Measurements from ENCODE around the gene OTUD1.

Gene OTUD1

DNA sequence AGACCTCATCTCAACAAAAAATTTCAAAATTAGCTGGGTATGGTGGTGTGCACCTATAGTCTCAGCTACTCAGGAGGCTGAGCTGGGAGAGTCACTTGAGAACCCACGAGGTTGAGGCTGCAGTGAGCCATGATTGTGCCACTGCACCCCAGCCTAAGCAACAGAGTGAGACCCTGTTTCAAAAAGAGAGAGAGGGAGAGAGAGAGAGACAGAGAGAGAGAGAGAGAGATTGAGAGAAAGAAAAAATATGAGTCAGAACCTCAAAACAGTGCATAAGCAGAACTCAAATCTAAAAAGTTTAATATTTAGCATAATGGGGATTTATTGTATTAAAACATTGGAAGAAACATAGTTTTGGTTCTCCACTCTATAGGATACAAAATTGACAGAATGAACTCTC is 17.5 kb upstream of the OTUD1 start:
- no peak for DNase-seq (ENCODE audit: low spot score)

DNA sequence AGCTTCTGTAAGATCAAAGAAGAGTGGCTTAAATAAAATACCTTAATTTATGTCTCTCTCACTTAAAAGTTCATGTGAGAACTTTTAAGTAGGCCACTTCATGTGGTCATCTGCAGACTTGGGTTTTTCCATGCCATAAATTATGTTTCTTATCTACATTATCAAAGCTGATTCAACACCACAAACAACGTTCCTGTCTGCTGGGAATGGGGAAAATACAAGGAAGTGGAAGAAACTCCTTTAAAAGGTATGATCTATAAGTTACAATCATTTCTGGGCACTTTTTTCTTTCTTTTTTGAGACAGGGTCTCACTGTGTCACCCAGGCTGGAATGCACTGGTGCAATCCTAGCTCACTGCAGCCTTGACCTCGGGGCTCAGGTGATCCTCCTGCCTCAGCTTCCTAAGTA is 16.9 kb upstream of the OTUD1 start:
- DNase-seq (ENCODE audit: low spot score), result no peak

DNA sequence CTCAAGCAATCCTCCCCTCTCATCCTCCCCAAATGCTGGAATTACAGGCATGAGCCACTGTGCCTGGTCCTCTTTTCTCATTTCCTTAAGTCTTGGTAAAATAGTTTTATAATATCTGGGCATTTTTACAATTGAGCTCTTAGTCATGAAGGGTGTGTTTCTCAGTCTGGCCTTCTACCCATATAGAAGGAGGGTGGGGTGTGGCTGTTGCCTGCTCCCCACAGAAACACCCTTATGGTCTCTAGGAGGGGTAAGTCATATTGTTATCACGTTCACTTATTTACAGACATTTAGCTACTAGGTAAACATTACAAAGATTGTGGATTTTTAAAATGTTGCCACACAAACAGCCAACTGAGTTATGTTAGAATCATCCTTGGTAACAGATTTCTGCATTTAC is 6.7 kb upstream of the OTUD1 start:
- DNase-seq (ENCODE audit: low spot score), result no peak

DNA sequence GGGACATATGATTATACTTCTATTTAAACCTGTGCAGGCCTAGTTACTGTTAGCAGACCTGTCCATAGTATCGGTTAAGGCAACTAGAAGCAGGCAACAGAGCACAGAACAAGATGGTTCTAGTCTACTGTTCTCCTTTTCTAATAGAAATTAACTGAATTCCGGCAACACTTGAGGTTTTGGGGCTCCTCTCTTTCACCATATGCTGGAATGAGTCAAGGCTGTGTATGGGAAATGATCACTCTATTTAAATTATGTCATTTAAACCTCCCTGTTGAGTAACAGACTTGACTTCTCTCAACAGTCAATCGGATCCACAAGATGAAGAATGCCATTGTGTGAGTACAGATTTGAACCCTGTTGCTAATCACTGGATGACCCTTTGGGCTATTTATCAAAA is 6.2 kb upstream of the OTUD1 start:
- DNase-seq (ENCODE audit: low spot score), result no peak

DNA sequence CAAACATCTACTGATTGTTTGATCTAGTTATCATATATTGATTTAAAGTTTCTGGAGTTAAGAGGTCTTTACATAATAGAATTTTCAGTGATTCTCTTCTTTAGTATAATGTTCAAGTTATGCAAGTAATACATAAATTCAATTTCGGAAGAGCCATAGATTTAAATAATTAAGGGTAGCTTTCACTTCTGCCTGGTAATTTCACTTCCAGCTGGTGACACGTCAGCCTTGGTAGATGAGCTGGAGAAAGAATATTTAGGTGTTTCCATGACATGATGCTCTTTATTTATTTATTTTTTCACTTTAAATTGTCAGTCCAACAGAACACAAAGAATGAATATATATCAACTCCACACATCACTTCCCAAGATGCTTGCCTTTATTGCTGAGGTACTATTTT is 5.2 kb upstream of the OTUD1 start:
- no peak for DNase-seq (ENCODE audit: low spot score)

DNA sequence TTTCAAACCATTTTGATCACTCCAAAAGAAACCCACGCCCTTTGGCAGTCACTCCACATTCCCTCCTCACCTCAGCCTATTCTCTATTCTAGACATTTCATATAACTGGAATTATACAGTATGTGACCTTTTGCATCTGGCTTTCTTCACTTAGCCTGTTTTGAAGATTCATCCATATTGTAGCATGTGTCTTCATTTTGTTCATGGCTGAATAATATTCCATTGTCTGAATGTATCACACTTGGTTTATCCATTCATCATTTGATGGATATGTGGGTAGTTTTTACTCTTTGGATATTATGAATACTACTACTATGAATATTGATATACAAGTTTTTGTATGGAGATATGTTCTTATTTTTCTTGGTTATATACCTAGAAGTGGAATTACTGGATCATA is 3.5 kb upstream of the OTUD1 start:
- DNase-seq (ENCODE audit: low spot score), result no peak

DNA sequence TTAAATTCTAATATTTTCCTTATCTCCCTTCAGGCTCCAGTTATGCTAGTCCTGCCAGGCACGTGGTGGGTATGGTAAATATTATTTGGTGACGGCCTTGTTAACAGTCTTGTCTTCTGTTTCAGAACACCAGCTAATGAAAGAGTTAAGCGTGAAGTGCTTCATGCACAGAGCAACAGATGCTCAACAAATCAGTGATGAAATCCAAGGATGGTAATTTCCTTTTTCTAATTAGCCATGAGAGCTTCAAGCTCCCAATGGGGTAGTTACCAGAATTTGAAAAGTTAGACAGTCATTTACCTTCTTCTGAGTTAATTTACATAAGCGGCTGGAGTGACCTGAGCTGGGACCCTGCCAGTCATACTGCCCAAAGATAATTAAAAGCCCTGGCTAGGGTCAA is 1.9 kb upstream of the OTUD1 start:
- no peak for DNase-seq (ENCODE audit: low spot score)

DNA sequence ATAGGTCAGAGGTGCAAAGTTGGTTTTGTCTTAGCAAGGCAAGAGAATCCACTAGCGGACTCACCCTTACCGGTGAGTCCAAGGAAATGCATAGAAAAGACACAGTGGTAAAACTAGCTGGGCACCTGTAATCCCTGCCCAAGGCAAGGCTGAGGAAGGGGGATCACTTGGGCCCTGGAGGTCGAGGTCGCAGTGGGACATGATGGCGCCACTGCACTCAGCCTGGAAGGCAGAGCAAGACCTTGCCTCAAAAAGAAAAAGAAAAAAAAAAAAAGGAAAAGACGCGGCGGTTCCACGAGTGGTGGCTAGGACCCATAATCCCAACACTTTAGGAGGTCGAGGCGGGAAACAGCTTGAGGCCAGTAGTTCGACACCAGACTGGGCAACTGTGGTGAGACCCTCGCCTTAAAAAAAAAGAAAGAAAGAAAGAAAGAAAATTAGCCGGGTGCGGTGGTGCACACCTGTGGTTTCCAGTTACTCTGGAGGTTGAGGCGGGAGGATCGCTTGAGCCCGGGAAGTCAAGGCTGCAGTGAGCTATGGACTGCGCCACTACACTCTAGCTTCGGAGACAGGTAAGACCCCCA is 820 bp upstream of the OTUD1 start:
- DNase-seq (ENCODE audit: low spot score), result no peak

DNA sequence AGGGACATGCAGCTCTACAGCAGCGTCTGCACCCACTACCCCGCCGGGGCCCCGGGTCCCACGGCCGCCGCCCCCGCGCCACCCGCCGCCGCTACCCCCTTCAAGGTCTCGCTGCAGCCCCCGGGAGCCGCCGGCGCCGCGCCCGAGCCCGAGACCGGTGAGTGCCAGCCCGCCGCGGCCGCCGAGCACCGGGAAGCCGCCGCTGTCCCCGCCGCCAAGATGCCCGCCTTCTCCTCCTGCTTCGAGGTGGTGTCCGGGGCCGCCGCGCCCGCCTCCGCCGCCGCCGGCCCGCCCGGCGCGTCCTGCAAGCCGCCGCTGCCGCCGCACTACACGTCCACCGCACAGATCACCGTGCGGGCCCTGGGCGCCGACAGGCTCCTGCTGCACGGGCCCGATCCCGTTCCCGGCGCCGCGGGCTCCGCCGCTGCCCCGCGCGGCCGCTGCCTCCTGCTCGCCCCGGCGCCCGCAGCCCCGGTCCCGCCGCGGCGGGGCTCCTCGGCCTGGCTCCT is 631 bp downstream of the OTUD1 start:
- no peak for DNase-seq (ENCODE audit: low spot score)

DNA sequence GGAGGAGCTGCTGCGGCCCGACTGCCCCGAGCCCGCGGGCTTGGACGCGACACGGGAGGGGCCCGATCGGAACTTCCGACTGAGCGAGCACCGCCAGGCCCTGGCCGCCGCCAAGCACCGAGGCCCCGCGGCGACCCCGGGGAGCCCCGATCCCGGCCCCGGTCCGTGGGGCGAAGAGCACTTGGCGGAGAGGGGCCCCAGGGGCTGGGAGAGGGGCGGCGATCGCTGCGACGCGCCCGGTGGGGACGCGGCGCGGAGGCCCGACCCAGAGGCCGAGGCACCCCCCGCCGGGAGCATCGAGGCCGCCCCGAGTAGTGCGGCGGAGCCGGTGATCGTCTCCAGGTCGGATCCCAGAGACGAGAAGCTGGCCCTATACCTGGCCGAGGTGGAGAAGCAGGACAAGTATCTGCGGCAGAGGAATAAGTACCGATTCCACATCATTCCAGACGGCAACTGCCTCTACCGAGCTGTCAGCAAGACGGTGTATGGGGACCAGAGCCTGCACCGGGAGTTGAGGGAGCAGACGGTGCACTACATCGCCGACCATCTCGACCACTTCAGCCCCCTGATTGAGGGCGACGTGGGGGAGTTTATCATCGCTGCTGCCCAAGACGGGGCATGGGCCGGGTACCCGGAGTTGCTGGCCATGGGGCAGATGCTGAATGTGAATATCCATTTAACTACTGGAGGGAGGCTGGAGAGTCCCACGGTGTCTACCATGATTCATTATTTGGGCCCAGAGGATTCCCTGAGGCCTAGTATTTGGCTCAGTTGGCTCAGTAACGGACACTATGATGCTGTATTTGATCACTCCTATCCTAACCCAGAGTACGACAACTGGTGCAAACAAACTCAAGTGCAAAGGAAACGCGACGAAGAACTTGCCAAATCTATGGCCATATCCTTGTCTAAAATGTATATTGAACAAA is 1.4 kb downstream of the OTUD1 start:
- no peak for DNase-seq (ENCODE audit: low spot score)

DNA sequence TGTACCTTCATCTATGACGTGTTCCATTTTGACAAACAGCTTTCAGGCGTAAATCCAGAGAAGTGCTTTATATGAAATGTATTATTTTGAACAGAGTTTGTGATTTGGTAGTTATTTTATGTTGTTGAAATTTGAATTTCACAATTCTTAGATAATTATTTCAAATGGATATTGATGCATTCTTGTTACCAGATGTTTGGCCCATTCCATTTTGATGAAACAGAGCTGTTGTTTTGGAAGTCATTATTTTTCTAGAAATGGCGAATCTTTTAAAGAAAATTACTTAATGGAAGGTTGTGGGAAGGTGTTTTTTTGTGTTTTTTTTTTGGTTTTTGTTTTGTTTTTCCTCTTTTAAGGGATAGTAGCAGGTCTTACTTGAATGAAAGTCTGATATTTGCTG is 2.4 kb downstream of the OTUD1 start:
- no peak for DNase-seq (ENCODE audit: low spot score)

DNA sequence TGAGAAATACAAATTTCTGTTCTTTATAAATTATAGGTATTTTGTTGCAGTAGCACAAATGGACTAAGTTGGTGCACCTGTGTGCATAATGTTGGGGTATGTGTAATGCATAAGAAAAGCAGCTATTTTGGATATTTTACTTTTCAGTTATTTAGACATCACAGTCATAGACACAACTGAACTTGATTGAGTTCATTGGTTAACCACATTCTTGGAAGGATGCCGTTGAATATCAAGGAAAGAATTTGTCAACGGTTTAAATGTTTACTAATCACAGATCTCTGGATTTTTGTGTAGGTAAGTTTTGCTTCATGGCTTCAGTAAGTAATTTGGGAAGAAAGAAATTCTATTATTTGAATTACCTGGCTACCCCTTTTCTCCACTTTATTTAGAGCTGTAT is 4.1 kb downstream of the OTUD1 start:
- no peak for DNase-seq (ENCODE audit: low spot score)

DNA sequence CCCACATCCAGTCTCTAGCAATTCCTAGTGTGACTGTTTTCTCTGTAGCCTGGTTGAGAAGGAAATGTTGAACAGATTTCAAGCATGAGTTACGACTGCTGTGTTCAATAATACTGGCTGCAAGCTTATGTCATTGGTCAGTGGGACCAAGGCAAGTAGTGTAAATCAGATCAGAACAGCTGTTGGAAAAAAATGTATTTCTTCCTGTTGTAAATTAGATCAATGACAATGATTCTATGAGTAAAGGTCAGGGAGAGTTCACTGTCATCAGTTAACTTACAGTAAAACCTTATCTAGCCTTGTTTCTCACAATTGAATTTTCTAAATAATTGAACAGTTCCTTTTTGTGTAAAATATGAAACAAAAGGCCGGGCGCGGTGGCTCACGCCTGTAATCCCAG is 6.7 kb downstream of the OTUD1 start:
- no peak for DNase-seq (ENCODE audit: low spot score)

DNA sequence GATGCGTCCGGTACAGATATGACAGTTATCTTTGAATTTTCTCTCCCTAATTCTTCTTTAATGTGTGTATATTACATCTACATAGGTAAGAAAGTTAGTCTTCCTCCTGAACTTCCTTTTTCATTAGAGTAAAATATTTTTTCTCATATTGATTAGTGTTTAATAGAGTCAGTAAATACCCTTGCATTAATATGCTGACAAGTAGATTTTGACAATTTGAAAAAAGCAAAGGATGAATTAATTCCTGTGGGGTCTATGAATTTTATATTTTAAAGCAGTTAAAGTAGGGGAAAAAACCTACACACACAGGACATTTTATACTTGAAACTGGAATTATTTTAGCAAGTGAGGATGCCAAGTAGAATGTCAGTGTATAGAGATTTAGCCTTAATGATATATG is 9.4 kb downstream of the OTUD1 start:
- DNase-seq (ENCODE audit: low spot score), result no peak

DNA sequence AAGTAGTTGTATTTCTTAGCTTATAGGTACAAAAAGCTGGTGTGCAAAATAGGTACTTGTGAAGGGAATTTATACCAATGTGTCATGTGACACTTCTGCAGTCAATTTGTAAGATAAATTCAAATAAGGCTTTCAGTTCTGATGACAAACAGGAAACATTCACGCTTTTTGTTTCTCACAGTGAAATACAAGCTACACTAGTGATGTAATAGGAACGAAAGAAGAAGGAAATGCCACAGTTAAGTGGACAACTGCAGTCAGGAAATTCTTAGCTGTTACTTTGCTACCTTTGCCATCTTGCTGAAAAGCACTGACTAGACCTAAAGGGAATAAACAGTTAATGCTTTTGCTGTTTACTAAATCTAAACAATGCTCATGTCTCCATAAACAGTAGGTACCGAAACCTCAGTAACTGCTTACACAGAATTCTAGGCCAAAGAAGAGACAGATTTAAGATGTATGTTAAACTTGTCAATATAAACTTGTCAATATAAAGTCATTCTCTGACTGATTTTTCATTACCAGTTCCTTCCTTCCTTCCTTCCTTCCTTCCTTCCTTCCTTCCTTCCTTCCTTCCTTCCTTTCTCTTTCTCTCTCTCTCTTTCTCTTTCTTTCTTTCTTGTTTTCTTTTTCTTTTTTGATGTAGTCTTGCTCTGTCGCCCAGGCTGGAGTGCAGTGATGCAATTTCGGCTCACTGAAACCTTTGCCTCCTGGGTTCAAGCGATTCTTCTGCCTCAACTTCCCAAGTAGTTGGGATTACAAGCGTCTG is 10.1 kb downstream of the OTUD1 start:
- DNase-seq (ENCODE audit: low spot score), result peak; percentile 47

DNA sequence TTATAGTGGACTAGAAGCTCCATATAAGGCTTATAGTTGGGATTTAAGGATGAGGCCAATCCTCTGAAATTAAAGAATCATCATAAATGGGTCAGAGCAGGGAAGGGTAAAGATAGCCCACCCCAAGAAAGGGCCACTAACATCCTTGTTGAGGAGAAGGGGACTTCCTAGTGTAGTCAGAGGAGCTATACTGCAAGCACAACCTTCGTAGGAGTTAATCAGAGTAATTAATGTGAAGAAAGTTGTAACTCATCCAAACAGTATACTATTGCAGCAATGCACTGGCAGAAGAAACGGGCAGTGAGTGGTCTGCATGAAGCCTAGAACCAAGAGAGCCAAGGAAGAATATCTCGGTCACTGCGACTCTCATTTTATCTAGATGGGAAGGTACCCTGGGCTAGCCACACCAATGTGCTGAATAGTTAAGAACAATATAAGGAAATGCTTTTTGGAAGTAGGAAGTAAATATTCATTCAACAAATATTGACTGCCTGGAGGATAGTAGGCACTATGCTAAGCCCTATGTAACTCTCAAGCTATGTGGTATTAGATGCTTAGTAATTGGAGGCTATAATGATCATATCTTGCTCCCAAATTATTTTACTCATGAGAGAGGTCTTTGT is 13.3 kb downstream of the OTUD1 start:
- no peak for DNase-seq (ENCODE audit: low spot score)

DNA sequence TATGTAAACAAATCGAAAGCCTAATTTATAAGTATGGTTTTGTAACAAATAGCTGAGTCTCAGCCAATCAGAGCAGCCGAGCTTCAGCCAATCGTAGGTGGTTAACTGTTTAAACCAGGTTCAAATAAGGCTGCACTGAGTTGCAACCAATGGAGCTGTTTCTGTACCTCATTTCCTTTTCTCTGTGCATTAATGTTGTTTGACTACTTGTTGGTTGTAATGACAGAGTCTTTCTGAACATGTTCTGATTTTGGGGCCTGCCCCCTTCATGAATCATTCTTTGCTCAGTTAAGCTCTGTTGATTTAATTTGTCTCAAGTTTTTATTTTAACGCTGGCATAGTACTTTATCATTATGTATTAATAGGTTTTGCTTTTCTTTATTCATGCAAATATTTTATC is 14.6 kb downstream of the OTUD1 start:
- no peak for DNase-seq (ENCODE audit: low spot score)

DNA sequence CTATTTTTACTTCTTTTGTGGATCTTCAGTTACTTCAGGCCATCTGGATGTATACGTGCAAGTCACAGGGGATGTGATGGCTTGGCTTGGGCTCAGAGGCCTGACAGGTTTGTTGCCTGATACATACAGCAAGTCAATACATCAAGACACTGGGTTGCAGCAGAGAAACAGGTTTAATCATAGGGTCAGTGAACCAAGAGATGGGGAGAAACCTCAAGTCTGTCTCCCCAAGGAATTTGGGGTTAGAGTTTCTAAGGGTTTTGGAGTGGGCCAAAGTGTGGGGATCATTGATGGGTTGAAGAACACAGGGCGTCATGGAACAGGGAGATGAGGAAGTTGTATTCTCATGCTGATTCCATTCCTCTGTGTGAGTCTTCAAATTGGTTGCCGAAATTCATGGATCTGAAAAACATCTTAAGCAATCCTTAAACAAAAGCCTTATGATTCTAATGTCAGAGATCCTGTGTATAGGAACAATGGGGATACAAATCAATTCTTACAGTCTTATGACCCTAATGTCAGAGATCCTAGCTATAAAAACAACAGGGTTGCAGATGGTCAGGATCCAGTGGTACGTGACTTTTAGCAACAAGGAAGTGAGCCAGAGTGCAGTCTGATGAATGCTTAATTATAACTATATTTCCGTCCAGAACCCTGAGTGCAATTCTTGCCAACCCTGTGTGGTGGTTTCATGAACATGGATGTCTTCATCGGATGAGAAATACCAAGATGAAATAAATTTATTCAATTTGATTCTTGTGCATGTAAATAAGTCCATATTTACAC is 18.9 kb downstream of the OTUD1 start:
- DNase-seq (ENCODE audit: low spot score), result no peak

DNA sequence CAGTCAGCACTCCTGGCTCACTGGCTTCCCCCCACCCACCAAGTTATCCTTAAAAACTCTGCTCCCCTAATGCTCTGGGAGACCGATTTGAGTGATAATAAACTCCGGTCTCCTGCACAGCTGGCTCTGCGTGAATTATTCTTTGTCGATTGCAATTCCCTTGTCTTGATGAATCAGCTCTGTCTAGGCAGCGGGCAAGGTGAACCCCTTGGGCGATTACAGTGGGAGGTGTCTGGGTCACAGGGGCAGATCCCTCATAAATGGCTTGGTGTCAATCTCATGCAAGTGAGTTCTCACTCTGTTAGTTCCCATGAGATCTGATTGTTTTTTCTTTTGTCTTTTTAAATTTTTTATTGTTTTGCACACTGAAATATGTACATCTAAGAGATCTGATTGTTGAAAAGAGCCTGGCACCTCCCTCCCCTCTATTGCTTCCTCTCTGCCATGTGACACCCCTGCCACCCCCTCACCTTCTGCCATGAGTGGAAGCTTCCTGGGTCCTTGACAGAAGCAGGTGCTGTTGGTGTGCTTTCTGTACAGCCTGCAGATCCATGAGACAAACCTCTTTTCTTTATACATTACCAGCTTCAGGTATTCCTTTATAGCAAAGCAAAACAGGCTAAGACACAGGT is 20.5 kb downstream of the OTUD1 start:
- no peak for DNase-seq (ENCODE audit: low spot score)

DNA sequence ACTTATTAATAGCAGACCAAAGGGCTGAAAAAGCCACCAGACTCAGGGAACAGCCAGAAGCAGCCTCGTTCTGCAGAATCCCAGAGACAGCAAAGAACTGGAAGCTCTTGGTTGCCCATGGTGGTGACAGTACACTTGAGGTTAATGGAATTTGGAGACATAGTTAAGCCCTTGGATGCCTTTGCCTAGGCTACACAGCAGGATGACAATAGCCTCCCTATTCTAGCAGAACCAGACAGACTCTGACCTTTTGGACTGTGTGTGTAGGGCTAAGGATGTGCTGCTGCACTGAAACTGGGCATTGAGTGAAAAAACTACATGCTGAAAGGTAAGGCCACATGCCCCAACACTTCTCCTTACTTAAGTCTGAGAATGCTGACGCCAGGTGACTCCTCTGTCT is 22.7 kb downstream of the OTUD1 start:
- no peak for DNase-seq (ENCODE audit: low spot score)

DNA sequence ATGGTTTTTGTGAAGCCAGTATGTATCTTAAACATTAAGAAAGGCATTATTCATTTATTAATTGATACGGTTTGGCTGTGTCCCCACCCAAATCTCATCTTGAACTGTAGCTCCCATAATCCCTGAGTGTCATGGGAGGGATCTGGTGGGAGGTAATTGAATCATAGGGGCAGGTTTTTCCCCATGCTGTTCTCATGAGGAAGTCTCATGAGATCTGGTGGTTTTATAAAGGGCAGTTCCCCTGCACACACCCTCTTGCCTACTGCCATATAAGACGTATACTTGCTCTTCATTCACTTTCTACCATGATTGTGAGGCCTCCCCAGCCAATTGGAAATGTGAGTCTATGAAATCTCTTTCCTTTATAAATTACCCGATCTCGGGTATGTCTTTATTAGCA is 28.1 kb downstream of the OTUD1 start:
- no peak for DNase-seq (ENCODE audit: low spot score)

All from globus pallidus (tissue), 1 donor.